ENCODE results near the gene PLCB4. TPM values are rescaled to one million over a fixed set of nuclear protein-coding genes. Genes with fewer than 3 reads are reported as not detected.

Gene PLCB4
- total and polyA plus RNA-seq, 2 experiments from 2014 or later: 6.5 to 16.1 TPM

DNA sequence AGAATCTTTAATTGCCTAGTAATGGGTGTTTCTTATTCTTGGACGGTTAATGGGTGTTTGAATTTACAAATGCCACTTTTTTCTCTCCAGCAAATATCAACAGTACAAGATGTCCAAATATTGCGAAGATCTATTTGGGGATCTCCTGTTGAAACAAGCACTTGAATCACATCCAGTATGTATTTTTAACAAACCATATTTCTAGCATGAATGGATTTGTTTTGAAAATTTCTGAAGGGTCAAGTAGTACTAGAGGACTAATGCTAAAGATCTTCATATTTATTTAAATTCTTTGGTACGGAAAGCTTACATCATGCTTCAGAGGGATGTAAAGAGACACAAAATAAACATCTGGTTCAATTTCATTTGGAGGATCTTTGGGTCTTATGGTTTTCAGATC is 321.6 kb downstream of the PLCB4 start:
- Histone ChIP-seq H4K20me1 (replicated peaks; ENCODE audit: insufficient read depth) (no peaks in the 10 kb centered on the region), H3K79me2 (replicated peaks; ENCODE audit: insufficient read depth) (no peaks in the 10 kb centered on the region), H3F3A (replicated peaks; ENCODE audit: low read depth) (no peaks in the 10 kb centered on the region), H3K4me3 (no peak overlapping the region), H3K27me3 (ENCODE audit: insufficient read depth) (no peaks in the 10 kb centered on the region), H3K4me1 (ENCODE audit: insufficient read depth) (no peaks in the 10 kb centered on the region), H3K27ac (ENCODE audit: low read depth) (no peak overlapping the region), H3K9me2 (ENCODE audit: insufficient read depth) (no peaks in the 10 kb centered on the region; the same call in 1 of the 2 replicates), H2AFZ (no peak overlapping the region), H3K4me2 (no peak overlapping the region), H3K36me3 (ENCODE audit: insufficient read depth) (no peaks in the 10 kb centered on the region; the same call in 1 of the 2 replicates)
- DNase-seq (ENCODE audit: low spot score): no peak
- Mint-ChIP-seq H3K27ac (no peak overlapping the region), H3K4me3 (no peak overlapping the region), H3K27me3 (ENCODE audit: insufficient read depth, low read depth, poor library complexity) (no peaks in the 10 kb centered on the region), H3K36me3 (ENCODE audit: low read depth) (peaks cover 18% of the 10 kb centered on the region; the same call in 2 of the 3 replicates), H3K4me1 (peaks cover 15% of the 10 kb centered on the region; the same call in 2 of the 3 replicates), H3K9me3 (peaks cover 15% of the 10 kb centered on the region)
- no peak for ATAC-seq
- TF ChIP-seq JUNB (IDR thresholded peaks at IDR 0.05; ENCODE audit: unreplicated experiment) (no peak), ZNF114 (CRISPR knock-in tag; IDR thresholded peaks at IDR 0.05) (no peak), REST (IDR thresholded peaks at IDR 0.05; ENCODE audit: unreplicated experiment) (no peak), ZNF331 (CRISPR knock-in tag; IDR thresholded peaks at IDR 0.05; ENCODE audit: low read depth) (no peak), EZH2 (IDR thresholded peaks at IDR 0.05; ENCODE audit: low read depth, unreplicated experiment) (no peak), CREB1 (CRISPR knock-in tag; IDR thresholded peaks at IDR 0.05; ENCODE audit: low read depth) (no peak), STAT1 (IDR thresholded peaks at IDR 0.05; ENCODE audit: unreplicated experiment) (no peak), POLR2AphosphoS5 (IDR thresholded peaks at IDR 0.05; ENCODE audit: low read depth) (no peak), EZH2phosphoT487 (IDR thresholded peaks at IDR 0.05; ENCODE audit: unreplicated experiment) (no peak)
- TF ChIP-seq, protein P1, sequence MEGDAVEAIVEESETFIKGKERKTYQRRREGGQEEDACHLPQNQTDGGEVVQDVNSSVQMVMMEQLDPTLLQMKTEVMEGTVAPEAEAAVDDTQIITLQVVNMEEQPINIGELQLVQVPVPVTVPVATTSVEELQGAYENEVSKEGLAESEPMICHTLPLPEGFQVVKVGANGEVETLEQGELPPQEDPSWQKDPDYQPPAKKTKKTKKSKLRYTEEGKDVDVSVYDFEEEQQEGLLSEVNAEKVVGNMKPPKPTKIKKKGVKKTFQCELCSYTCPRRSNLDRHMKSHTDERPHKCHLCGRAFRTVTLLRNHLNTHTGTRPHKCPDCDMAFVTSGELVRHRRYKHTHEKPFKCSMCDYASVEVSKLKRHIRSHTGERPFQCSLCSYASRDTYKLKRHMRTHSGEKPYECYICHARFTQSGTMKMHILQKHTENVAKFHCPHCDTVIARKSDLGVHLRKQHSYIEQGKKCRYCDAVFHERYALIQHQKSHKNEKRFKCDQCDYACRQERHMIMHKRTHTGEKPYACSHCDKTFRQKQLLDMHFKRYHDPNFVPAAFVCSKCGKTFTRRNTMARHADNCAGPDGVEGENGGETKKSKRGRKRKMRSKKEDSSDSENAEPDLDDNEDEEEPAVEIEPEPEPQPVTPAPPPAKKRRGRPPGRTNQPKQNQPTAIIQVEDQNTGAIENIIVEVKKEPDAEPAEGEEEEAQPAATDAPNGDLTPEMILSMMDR (conservative IDR thresholded peaks at IDR 0.05; ENCODE audit: low read depth in 2 of 2): no peak
- TF ChIP-seq, protein P2, sequence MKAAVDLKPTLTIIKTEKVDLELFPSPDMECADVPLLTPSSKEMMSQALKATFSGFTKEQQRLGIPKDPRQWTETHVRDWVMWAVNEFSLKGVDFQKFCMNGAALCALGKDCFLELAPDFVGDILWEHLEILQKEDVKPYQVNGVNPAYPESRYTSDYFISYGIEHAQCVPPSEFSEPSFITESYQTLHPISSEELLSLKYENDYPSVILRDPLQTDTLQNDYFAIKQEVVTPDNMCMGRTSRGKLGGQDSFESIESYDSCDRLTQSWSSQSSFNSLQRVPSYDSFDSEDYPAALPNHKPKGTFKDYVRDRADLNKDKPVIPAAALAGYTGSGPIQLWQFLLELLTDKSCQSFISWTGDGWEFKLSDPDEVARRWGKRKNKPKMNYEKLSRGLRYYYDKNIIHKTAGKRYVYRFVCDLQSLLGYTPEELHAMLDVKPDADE (IDR thresholded peaks at IDR 0.05): no peak

All from GM23338 (cell line).